DMS53 (cell line): ENCODE measurements around the gene USF2.

Experiments
- DNase-seq: peaks from one replicate; lab custom pipeline; 2025; lab: John Stamatoyannopoulos, UW

The USF2 gene

GRCh38 chr19:35299523-35300338 is 31.0 kb downstream of the USF2 start:
- no peak for DNase-seq

GRCh38 chr19:35300339-35300649 is 31.5 kb downstream of the USF2 start:
- no peak for DNase-seq

GRCh38 chr19:35301961-35302360 is 33.2 kb downstream of the USF2 start:
- DNase-seq = no peak

- DNase-seq = no peak
Measured at GRCh38 chr19:35302446-35302845, 33.7 kb downstream of the USF2 start.

GRCh38 chr19:35303357-35303915 is 34.7 kb downstream of the USF2 start:
- DNase-seq = no peak

GRCh38 chr19:35304036-35304435 is 35.3 kb downstream of the USF2 start:
- no peak for DNase-seq

GRCh38 chr19:35305181-35305580 is 36.4 kb downstream of the USF2 start:
- no peak for DNase-seq

- DNase-seq = peak; percentile 56
Measured at GRCh38 chr19:35306473-35307246, 37.9 kb downstream of the USF2 start.

- DNase-seq = no peak
Measured at GRCh38 chr19:35307931-35308330, 39.2 kb downstream of the USF2 start.

- no peak for DNase-seq
Measured at GRCh38 chr19:35308910-35309309, 40.1 kb downstream of the USF2 start.

GRCh38 chr19:35309481-35310279 is 40.9 kb downstream of the USF2 start:
- no peak for DNase-seq

- no peak for DNase-seq
Measured at GRCh38 chr19:35310331-35310730, 41.6 kb downstream of the USF2 start.

GRCh38 chr19:35310811-35311465 is 42.2 kb downstream of the USF2 start:
- no peak for DNase-seq

GRCh38 chr19:35311901-35312665 is 43.3 kb downstream of the USF2 start:
- no peak for DNase-seq

- DNase-seq = no peak
Measured at GRCh38 chr19:35313587-35313986, 44.8 kb downstream of the USF2 start.

- no peak for DNase-seq
Measured at GRCh38 chr19:35314031-35314430, 45.3 kb downstream of the USF2 start.

GRCh38 chr19:35314858-35315470 is 46.2 kb downstream of the USF2 start:
- no peak for DNase-seq

GRCh38 chr19:35315883-35316282 is 47.1 kb downstream of the USF2 start:
- no peak for DNase-seq

GRCh38 chr19:35316560-35316959 is 47.8 kb downstream of the USF2 start:
- DNase-seq = no peak

- DNase-seq = no peak
Measured at GRCh38 chr19:35317464-35318043, 48.8 kb downstream of the USF2 start.
